Nephron (organoid): ENCODE measurements around the gene SHROOM1.

Experiments used
- H3K27ac Mint-ChIP-seq, 3 experiments: 2 replicates each; pipeline ENCODE4 v1.8.0; 2020; ENCODE audit warnings: mixed read lengths in 3 of 3, mild to moderate bottlenecking in 2 of 3, moderate library complexity in 1 of 3
- H3K27me3 Mint-ChIP-seq: 2 replicates; pipeline ENCODE4 v1.8.0; 2021; ENCODE audit warnings: low read depth, mild to moderate bottlenecking, moderate library complexity, mixed read lengths
- H3K36me3 Mint-ChIP-seq: 2 replicates; pipeline ENCODE4 v1.8.0; 2020; ENCODE audit warnings: low read depth, mixed read lengths
- H3K4me1 Mint-ChIP-seq: 2 replicates; pipeline ENCODE4 v1.8.0; 2020; ENCODE audit warnings: mixed read lengths
- H3K4me3 Mint-ChIP-seq, 3 experiments: 2 replicates each; pipeline ENCODE4 v1.8.0; 2020; ENCODE audit warnings: mild to moderate bottlenecking in 3 of 3, mixed read lengths in 3 of 3, moderate library complexity in 2 of 3
- H3K9me3 Mint-ChIP-seq: 2 replicates; pipeline ENCODE4 v1.8.0; 2020; ENCODE audit warnings: mixed read lengths
- CTCF ChIP-seq, 3 experiments: fragments of 200-600 bp; sonication (generic); IDR thresholded peaks; one replicate each; pipeline ENCODE4 v1.5.0; 2021; ENCODE audit warnings: antibody characterized with exemption in 3 of 3; ENCODE audit not compliant: unreplicated experiment in 3 of 3

SHROOM1 gene

GRCh38 chr5:132788990-132789886 lies 41.2 kb downstream of the SHROOM1 start:
- Mint-ChIP-seq H3K36me3 (no peaks in the 10 kb centered on the region), H3K27ac (no peak overlapping the region), H3K4me1 (peaks cover 8% of the 10 kb centered on the region), H3K4me3 (no peak overlapping the region), H3K9me3 (no peaks in the 10 kb centered on the region), H3K27me3 (peaks cover 18% of the 10 kb centered on the region)
- TF ChIP-seq CTCF (IDR thresholded peaks at IDR 0.05; ENCODE audit: unreplicated experiment in 3 of 3) = no peak

- H3K4me3 Mint-ChIP-seq = no peak overlapping the region
- H3K4me1 Mint-ChIP-seq = peaks cover 8% of the 10 kb centered on the region
- no peaks in the 10 kb centered on the region for H3K9me3 Mint-ChIP-seq
- no peaks in the 10 kb centered on the region for H3K36me3 Mint-ChIP-seq
- no peak for TF ChIP-seq CTCF (IDR thresholded peaks at IDR 0.05; ENCODE audit: unreplicated experiment in 3 of 3)
- H3K27me3 Mint-ChIP-seq = peaks cover 20% of the 10 kb centered on the region
- H3K27ac Mint-ChIP-seq = no peak overlapping the region
Observed at GRCh38 chr5:132788508-132788907, 41.9 kb downstream of the SHROOM1 start.

- H3K9me3 Mint-ChIP-seq = no peaks in the 10 kb centered on the region
- H3K27ac Mint-ChIP-seq = no peak overlapping the region
- H3K27me3 Mint-ChIP-seq = peaks cover 13% of the 10 kb centered on the region
- no peaks in the 10 kb centered on the region for H3K36me3 Mint-ChIP-seq
- no peak overlapping the region for H3K4me3 Mint-ChIP-seq
- no peak for TF ChIP-seq CTCF (IDR thresholded peaks at IDR 0.05; ENCODE audit: unreplicated experiment in 3 of 3)
- peaks cover 8% of the 10 kb centered on the region for H3K4me1 Mint-ChIP-seq
Observed at GRCh38 chr5:132787076-132787475, 43.4 kb downstream of the SHROOM1 start.

- no peak overlapping the region for H3K27ac Mint-ChIP-seq
- no peak for TF ChIP-seq CTCF (IDR thresholded peaks at IDR 0.05; ENCODE audit: unreplicated experiment in 3 of 3)
- H3K27me3 Mint-ChIP-seq = peaks cover 22% of the 10 kb centered on the region
- peaks cover 8% of the 10 kb centered on the region for H3K4me1 Mint-ChIP-seq
- no peaks in the 10 kb centered on the region for H3K36me3 Mint-ChIP-seq
- H3K9me3 Mint-ChIP-seq = no peaks in the 10 kb centered on the region
- H3K4me3 Mint-ChIP-seq = no peak overlapping the region
Observed at GRCh38 chr5:132785864-132786263, 44.6 kb downstream of the SHROOM1 start.

GRCh38 chr5:132785365-132785764 lies 45.1 kb downstream of the SHROOM1 start:
- TF ChIP-seq CTCF (IDR thresholded peaks at IDR 0.05; ENCODE audit: unreplicated experiment in 3 of 3) = no peak
- Mint-ChIP-seq H3K4me3 (no peak overlapping the region), H3K9me3 (no peaks in the 10 kb centered on the region), H3K36me3 (no peaks in the 10 kb centered on the region), H3K27ac (no peak overlapping the region), H3K4me1 (peaks cover 8% of the 10 kb centered on the region), H3K27me3 (peaks cover 24% of the 10 kb centered on the region)

- H3K4me3 Mint-ChIP-seq = peak overlapping the region in 1 of 3 experiments; percentile 41
- no peak overlapping the region for H3K27ac Mint-ChIP-seq
- peaks cover 14% of the 10 kb centered on the region for H3K4me1 Mint-ChIP-seq
- H3K9me3 Mint-ChIP-seq = no peaks in the 10 kb centered on the region
- no peak for TF ChIP-seq CTCF (IDR thresholded peaks at IDR 0.05; ENCODE audit: unreplicated experiment in 3 of 3)
- no peaks in the 10 kb centered on the region for H3K36me3 Mint-ChIP-seq
- peaks cover 28% of the 10 kb centered on the region for H3K27me3 Mint-ChIP-seq
Observed at GRCh38 chr5:132782101-132782500, 48.3 kb downstream of the SHROOM1 start.
